NB4 (cell line): ENCODE data around the gene SUSD6.
A peak's percentile ranks its signal among the peaks of the same experiment; 100 is the strongest.
"Not testable (repeated sequence)": the region's sequence is repeated elsewhere in the genome, so short reads cannot be mapped to it uniquely, and the experiment has no call there.

ENCODE experiments used
- DNase-seq: peaks from one replicate; pipeline ENCODE4 v3.0.0; 2010; ENCODE audit warnings: low read depth
- H3K4me3 ChIP-seq: one replicate; pipeline ENCODE4 v1.5.1; 2011; ENCODE audit warnings: mild to moderate bottlenecking, low read depth, low read length, moderate library complexity
- CTCF ChIP-seq: IDR thresholded peaks from one replicate; pipeline ENCODE4 v1.5.1; 2012; ENCODE audit warnings: low read depth, low read length
- MAX ChIP-seq: IDR thresholded peaks from 2 replicates; pipeline ENCODE4 v1.6.1; 2011; ENCODE audit warnings: low read depth, low read length
- MYC ChIP-seq: IDR thresholded peaks from 2 replicates; pipeline ENCODE4 v1.6.1; 2011; ENCODE audit warnings: low read depth, low read length
- POLR2A ChIP-seq: IDR thresholded peaks from 2 replicates; pipeline ENCODE4 v1.6.1; 2011; ENCODE audit warnings: mild to moderate bottlenecking; ENCODE audit not compliant: insufficient read length; ENCODE audit errors: extremely low read depth

SUSD6 gene

DNA sequence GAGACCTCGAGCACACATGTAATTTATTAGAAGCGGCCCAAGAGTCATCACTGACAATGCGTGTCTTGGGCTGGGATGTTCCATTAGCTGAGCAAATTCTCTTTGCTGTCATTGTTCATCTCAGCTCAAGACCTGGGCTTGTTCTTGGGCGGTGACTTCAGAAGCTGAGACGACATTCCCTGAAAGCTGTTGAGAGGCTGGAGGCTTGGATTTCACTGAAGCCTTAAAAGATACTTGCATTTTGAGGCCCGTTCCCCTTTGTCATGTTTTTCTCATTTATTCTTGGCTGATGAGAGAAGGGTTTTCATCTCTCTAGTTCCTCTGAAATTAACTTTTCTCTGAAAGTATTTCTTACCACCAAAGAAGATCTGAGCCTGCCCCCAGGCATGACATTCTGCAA lies 16.6 kb upstream of the SUSD6 start:
- H3K4me3 ChIP-seq = no peak overlapping the region
- no peak for TF ChIP-seq CTCF
- no peak for TF ChIP-seq MAX
- TF ChIP-seq MYC = no peak
- TF ChIP-seq POLR2A = no peak
- DNase-seq = no peak

DNA sequence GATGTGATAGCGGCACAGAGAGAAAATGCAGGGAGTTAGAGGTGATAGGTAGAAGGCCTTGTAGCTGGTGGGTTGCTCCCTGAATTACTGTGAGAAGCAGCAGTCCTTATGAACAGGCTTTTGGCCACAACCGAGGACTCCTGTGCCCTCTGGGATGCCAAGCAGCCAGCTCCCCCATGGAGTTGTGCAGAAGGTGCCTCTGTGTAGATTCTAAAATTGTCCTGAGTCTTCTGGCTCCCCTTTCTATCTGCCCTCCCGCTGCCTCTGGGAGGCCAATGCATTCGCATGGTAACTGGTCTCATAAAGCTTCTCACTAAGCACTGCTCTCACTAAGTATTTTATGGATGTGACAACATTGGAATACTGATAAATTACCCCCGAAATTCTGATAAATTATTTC lies 16.1 kb upstream of the SUSD6 start:
- no peak for TF ChIP-seq CTCF
- TF ChIP-seq MAX = no peak
- TF ChIP-seq POLR2A = no peak
- TF ChIP-seq MYC = no peak
- H3K4me3 ChIP-seq = no peak overlapping the region
- DNase-seq = no peak

DNA sequence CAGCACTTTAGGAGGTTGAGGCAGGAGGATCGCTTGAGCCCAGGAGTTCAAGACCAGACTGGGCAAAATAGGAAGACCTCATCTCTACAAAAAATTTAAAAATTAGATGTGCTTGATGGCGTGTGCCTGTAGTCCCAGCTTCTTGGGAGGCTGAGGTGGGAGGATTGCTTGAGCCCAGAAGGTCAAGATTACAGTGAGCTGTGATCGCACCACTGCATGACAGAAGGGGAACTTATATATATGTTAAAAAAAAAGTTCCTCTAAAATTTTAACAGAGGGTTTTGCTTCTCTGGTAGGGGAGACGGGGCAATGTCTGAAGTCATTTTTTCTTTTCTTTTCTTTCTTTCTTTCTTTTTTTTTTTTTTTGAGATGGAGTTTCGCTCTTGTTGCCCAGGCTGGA lies 12.0 kb upstream of the SUSD6 start:
- not testable (repeated sequence) for DNase-seq, H3K4me3 ChIP-seq

- H3K4me3 ChIP-seq = no peak overlapping the region
- no peak for DNase-seq
- TF ChIP-seq POLR2A = no peak
- TF ChIP-seq MYC = no peak
- TF ChIP-seq CTCF = no peak
- TF ChIP-seq MAX = no peak
These were observed 11.0 kb upstream of the SUSD6 start for GRCh38 chr14:69600304-69600891.

DNA sequence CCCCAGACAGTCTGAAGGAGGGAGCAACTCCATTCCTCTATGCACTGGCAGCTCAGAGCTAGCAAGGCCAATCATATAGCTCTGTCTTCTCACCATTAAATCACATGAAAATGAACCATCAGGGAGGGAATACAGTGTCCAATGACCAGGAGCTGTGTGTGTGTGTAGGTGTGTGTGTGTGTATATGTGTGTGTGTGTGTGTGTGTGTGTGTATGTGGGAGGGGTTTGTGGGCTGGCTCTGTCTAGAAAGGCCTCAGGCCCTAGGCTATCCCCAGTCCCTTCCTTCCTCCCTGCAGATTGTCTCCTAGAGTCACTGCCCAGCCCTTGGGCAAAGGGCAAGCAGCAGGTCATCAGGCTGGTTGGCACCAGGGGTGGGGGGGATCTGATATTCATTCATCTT lies 5.7 kb upstream of the SUSD6 start:
- TF ChIP-seq MYC (no peak), CTCF (no peak)
- no peak for DNase-seq
- no peak overlapping the region for H3K4me3 ChIP-seq

DNA sequence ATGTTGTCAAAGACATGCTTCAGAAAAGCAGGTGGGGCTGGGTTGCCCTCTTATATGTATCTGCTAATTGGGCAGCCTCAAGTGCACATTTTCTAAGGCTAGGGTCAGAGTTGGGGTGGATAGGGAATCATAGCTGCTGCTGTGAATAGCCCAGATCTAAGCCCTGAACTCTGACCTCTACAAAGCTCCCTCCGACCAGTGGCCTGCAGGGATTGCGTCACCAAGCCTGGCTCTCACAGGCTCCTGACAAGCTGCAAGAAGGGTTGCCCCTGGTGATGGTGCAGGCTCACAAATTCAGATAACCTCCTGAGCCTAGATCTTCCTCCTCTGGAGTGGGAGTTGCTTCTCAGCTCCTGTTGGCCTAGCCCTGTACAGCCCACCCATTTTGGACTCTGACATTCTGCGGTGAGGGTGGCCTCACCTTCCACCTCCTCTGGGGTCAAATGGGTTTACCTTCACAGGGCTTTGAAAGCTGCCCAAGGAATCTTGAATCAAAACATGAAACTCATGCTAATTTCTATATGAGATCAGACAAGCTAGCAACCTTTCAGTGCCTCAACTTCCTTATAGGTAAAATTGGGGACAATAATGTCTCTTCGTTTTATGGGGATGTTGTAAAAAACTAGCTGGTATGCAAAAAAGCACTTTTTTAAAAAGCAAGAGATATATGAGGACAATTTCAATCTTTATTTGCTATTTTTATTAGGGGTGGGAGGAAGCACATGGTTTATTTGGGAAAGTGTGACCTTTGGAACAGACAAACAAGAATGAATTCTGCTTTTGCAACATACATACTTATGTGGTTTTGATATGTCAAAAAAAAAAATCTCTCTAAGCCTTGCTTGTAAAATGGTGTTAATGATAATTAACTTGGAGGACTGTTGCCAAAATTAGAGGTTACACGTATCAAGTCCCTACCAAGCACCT lies 4.9 kb upstream of the SUSD6 start:
- TF ChIP-seq MAX = no peak
- no peak for TF ChIP-seq MYC
- TF ChIP-seq POLR2A = no peak
- TF ChIP-seq CTCF = no peak
- peak; percentile 44 for DNase-seq
- H3K4me3 ChIP-seq = no peak overlapping the region
